Neural cell (in vitro differentiated cells): ENCODE data around the gene KCNMB2.

Experiments used
- CTCF ChIP-seq: fragments of 450-650 bp; IDR thresholded peaks from 2 replicates; pipeline ENCODE4 v1.5.1; 2014; ENCODE audit warnings: antibody characterized with exemption, mild to moderate bottlenecking, moderate library complexity; ENCODE audit not compliant: poor library complexity, severe bottlenecking
- POLR2AphosphoS5 ChIP-seq: IDR thresholded peaks from 2 replicates; pipeline ENCODE4 v1.6.1; 2012
- RAD21 ChIP-seq: fragments of 450-650 bp; conservative IDR thresholded peaks from 2 replicates; pipeline ENCODE4 v1.6.1; 2014; ENCODE audit warnings: antibody characterized with exemption, mild to moderate bottlenecking, moderate library complexity
- SMC3 ChIP-seq: fragments of 450-650 bp; conservative IDR thresholded peaks from 2 replicates; pipeline ENCODE4 v1.6.1; 2014; ENCODE audit warnings: antibody characterized with exemption, mild to moderate bottlenecking, moderate library complexity; ENCODE audit not compliant: poor library complexity

DNA sequence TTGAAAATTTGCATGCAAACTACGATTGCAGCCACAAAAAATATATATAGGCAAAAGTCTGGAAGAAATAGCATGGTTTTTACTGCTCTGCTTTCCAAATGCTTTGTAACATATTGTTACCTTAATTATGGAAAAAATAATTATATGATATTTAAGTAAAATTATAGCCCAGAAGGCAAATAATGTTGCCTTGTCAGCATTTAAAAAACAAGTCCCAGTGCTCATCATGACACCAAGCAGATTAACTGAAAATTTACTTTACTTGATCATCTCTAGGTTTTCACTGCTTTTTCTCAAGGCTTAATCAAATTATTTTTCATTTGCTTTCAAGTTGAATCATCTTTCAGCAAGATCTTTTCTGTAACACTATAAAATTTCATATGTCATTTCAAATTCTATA, 272.5 kb downstream of the KCNMB2 start:
- TF ChIP-seq CTCF (no peak), RAD21 (no peak), POLR2AphosphoS5 (no peak), SMC3 (no peak)
